H1 (cell line): ENCODE results near the gene TELO2. TPM values are rescaled to one million over a fixed set of nuclear protein-coding genes. Genes with fewer than 3 reads are reported as not detected.

Source experiments
- CTCF ChIA-PET: fragments of 300-600 bp; sonication (Branson Sonifier 250); formaldehyde crosslinking; loops from one replicate; lab custom pipeline; 2021; ENCODE audit not compliant: partially characterized antibody; lab: Charles Lee
- POLR2A ChIA-PET: fragments of 300-600 bp; sonication (Branson Sonifier 250); formaldehyde crosslinking; loops from one replicate; lab custom pipeline; 2021; ENCODE audit warnings: inconsistent platforms; ENCODE audit not compliant: partially characterized antibody; lab: Charles Lee
- DNase-seq, 2 experiments: peaks; one replicate each; pipeline versions ENCODE4 v3.0.0 to v3.0.0-alpha.2; 2010 to 2022; ENCODE audit warnings: low spot score in 2 of 2, low read depth in 1 of 2, mixed read lengths in 1 of 2
- FAIRE-seq: peaks from 2 replicates; lab custom pipeline; 2011; peaks lifted over from hg19 to GRCh38; lab: Jason Lieb, UNC
- H2AFZ ChIP-seq: 2 replicates; pipeline ENCODE4 v1.8.1; 2012; ENCODE audit warnings: low read length, inconsistent platforms
- H2AK5ac ChIP-seq: 2 replicates; pipeline ENCODE4 v1.6.1; 2013; ENCODE audit warnings: low read depth, low read length
- H2BK120ac ChIP-seq: replicated peaks from 2 replicates; pipeline ENCODE3; 2013; ENCODE audit warnings: low read depth, low read length, inconsistent platforms
- H2BK12ac ChIP-seq: 2 replicates; pipeline ENCODE4 v1.6.1; 2013; ENCODE audit warnings: low read depth, low read length
- H2BK15ac ChIP-seq: 2 replicates; pipeline ENCODE4 v1.6.1; 2013; ENCODE audit warnings: low read length
- H2BK20ac ChIP-seq: 2 replicates; pipeline ENCODE4 v1.6.1; 2013; ENCODE audit warnings: low read length
- H2BK5ac ChIP-seq: 2 replicates; pipeline ENCODE4 v1.6.1; 2013; ENCODE audit warnings: low read depth, low read length
- H3K14ac ChIP-seq: 2 replicates; pipeline ENCODE4 v1.6.1; 2013; ENCODE audit warnings: inconsistent platforms; ENCODE audit not compliant: insufficient read length
- H3K18ac ChIP-seq: 2 replicates; pipeline ENCODE4 v1.6.1; 2013; ENCODE audit warnings: low read length; ENCODE audit errors: extremely low read depth
- H3K23ac ChIP-seq: 2 replicates; pipeline ENCODE4 v1.6.1; 2013; ENCODE audit warnings: inconsistent platforms; ENCODE audit not compliant: insufficient read length
- H3K23me2 ChIP-seq: 2 replicates; pipeline ENCODE4 v1.6.1; 2013; ENCODE audit warnings: low read depth, low read length
- H3K27ac ChIP-seq: 2 replicates; pipeline ENCODE4 v1.6.1; 2011; ENCODE audit warnings: low read depth, low read length, inconsistent platforms
- H3K27me3 ChIP-seq, 4 experiments: replicated peaks in 1 of 4; 1 replicate in 1 of 4; 2 replicates in 3 of 4; pipeline versions ENCODE4 v1.6.1 to v1.8.1; 2011 to 2013; ENCODE audit warnings: low read length in 3 of 4, mild to moderate bottlenecking in 3 of 4, inconsistent platforms in 2 of 4, mixed read lengths in 2 of 4, moderate library complexity in 1 of 4; ENCODE audit not compliant: control insufficient read depth in 3 of 4, insufficient read depth in 3 of 4; ENCODE audit errors: extremely low read depth in 1 of 4
- H3K36me3 ChIP-seq, 4 experiments: 2 replicates each; pipeline versions ENCODE4 v1.6.1 to v1.8.1; 2011 to 2013; ENCODE audit warnings: mild to moderate bottlenecking in 4 of 4, low read length in 3 of 4, moderate library complexity in 2 of 4, control low read depth in 1 of 4, inconsistent platforms in 1 of 4; ENCODE audit not compliant: insufficient read depth in 4 of 4, control insufficient read depth in 2 of 4
- H3K4ac ChIP-seq: replicated peaks from 2 replicates; pipeline ENCODE3; 2013; ENCODE audit warnings: low read length, low read depth, mixed read lengths, inconsistent platforms; ENCODE audit not compliant: insufficient read length
- H3K4me1 ChIP-seq, 4 experiments: replicated peaks in 1 of 4; 1 replicate in 1 of 4; 2 replicates in 3 of 4; pipeline versions ENCODE4 v1.6.1 to v1.8.1; 2011 to 2013; ENCODE audit warnings: low read length in 3 of 4, inconsistent platforms in 2 of 4, mixed read lengths in 1 of 4; ENCODE audit not compliant: insufficient read depth in 4 of 4, control insufficient read depth in 3 of 4
- H3K4me2 ChIP-seq, 2 experiments: 2 replicates each; pipeline versions ENCODE4 v1.6.1 to v1.8.1; 2011 to 2013; ENCODE audit warnings: low read depth in 2 of 2, low read length in 2 of 2, control low read depth in 1 of 2, inconsistent platforms in 1 of 2, mild to moderate bottlenecking in 1 of 2; ENCODE audit not compliant: insufficient read depth in 1 of 2
- H3K4me3 ChIP-seq, 4 experiments: fragments of 200-600, 300-600 bp in 1 of 4; sonication (generic), shearing (Covaris generic), sonication (Bioruptor Twin) in 1 of 4; 2 replicates each; pipeline versions ENCODE4 v1.5.1 to v1.8.1; 2011 to 2016; ENCODE audit warnings: low read length in 4 of 4, low read depth in 3 of 4, control low read depth in 2 of 4, inconsistent platforms in 2 of 4, mild to moderate bottlenecking in 2 of 4, mixed read lengths in 1 of 4, moderate library complexity in 1 of 4; ENCODE audit not compliant: insufficient read depth in 2 of 4; ENCODE audit errors: extremely low read depth in 1 of 4
- H3K56ac ChIP-seq: replicated peaks from 2 replicates; pipeline ENCODE3; 2013; ENCODE audit warnings: low read depth, mild to moderate bottlenecking, mixed read lengths, low read length, inconsistent platforms; ENCODE audit not compliant: insufficient read length
- H3K79me1 ChIP-seq: 2 replicates; pipeline ENCODE4 v1.6.1; 2013; ENCODE audit warnings: low read depth, low read length, control low read depth
- H3K79me2 ChIP-seq, 2 experiments: 2 replicates each; pipeline versions ENCODE4 v1.6.1 to v1.8.1; 2012 to 2013; ENCODE audit warnings: low read length in 2 of 2, mild to moderate bottlenecking in 2 of 2, inconsistent platforms in 1 of 2; ENCODE audit not compliant: insufficient read depth in 2 of 2, control insufficient read depth in 1 of 2
- H3K9ac ChIP-seq, 4 experiments: replicated peaks in 1 of 4; 1 replicate in 1 of 4; 2 replicates in 3 of 4; pipeline versions ENCODE4 v1.6.1 to v1.8.1; 2011 to 2013; ENCODE audit warnings: low read depth in 3 of 4, low read length in 3 of 4, control low read depth in 2 of 4, mild to moderate bottlenecking in 2 of 4, moderate library complexity in 2 of 4, inconsistent platforms in 1 of 4; ENCODE audit errors: extremely low read depth in 1 of 4
- H3K9me3 ChIP-seq, 2 experiments: 2 replicates each; pipeline versions ENCODE4 v1.6.1 to v1.8.1; 2012 to 2013; ENCODE audit warnings: mild to moderate bottlenecking in 2 of 2, moderate library complexity in 2 of 2, control low read depth in 1 of 2, inconsistent platforms in 1 of 2, low read depth in 1 of 2, low read length in 1 of 2, mixed read lengths in 1 of 2; ENCODE audit not compliant: insufficient read depth in 2 of 2
- H4K20me1 ChIP-seq, 2 experiments: replicated peaks in 1 of 2; 2 replicates each; pipeline versions ENCODE3 to v1.8.1; 2011 to 2013; ENCODE audit warnings: inconsistent platforms in 2 of 2, low read length in 2 of 2, mild to moderate bottlenecking in 1 of 2; ENCODE audit not compliant: insufficient read depth in 2 of 2, control insufficient read depth in 1 of 2
- H4K5ac ChIP-seq: 2 replicates; pipeline ENCODE4 v1.6.1; 2013; ENCODE audit warnings: low read length, low read depth, mixed read lengths, inconsistent platforms; ENCODE audit not compliant: insufficient read length
- H4K8ac ChIP-seq: 2 replicates; pipeline ENCODE4 v1.8.0; 2013; ENCODE audit warnings: mild to moderate bottlenecking, moderate library complexity, low read length, inconsistent platforms; ENCODE audit not compliant: insufficient read depth; ENCODE audit errors: extremely low read depth
- H4K91ac ChIP-seq: replicated peaks from 2 replicates; pipeline ENCODE3; 2013; ENCODE audit warnings: low read length, mixed read lengths, inconsistent platforms; ENCODE audit not compliant: insufficient read length
- EGR1 ChIP-seq: IDR thresholded peaks from 2 replicates; pipeline ENCODE4 v1.6.1; 2011; ENCODE audit warnings: low read depth, low read length, borderline replicate concordance
- RFX5 ChIP-seq: IDR thresholded peaks from 2 replicates; pipeline ENCODE4 v1.6.1; 2011; ENCODE audit warnings: low read depth, low read length, improper control_type of control experiment, borderline replicate concordance
- WGBS, 2 experiments: shearing (Covaris generic) in 1 of 2; methylation state at CpG; one replicate each; pipeline versions ENCODE4 v1.1.6 to v1.1.7; 2013 to 2015; ENCODE audit warnings: low lambda C conversion rate in 2 of 2, mixed read lengths in 2 of 2, inconsistent platforms in 1 of 2, low coverage in 1 of 2, missing lambda C conversion rate in 1 of 2; ENCODE audit not compliant: insufficient replicate concordance in 2 of 2, insufficient coverage in 1 of 2, insufficient read length in 1 of 2; ENCODE audit errors: extremely low coverage in 1 of 2, missing lambda C conversion rate in 1 of 2; 5-methylcytosine and 5-hydroxymethylcytosine counted together
- polyA plus RNA-seq, 7 experiments: library from polyadenylated mRNA; depleted of rRNA in 3 of 7; stranded (reverse) in 5 of 7; unstranded in 2 of 7; fragments of >200 nt in 5 of 7; fragments of 200-250 nt in 2 of 7; gene quantifications; 1 replicate in 5 of 7; 2 replicates in 1 of 7; 4 replicates in 1 of 7; pipeline versions ENCODE4 v1.2.1 to v1.2.3, GENCODE V29; 2011 to 2013; ENCODE audit warnings: missing spikeins in 2 of 7, mixed read lengths in 2 of 7
- total RNA-seq: library from RNA; stranded (reverse); fragmentation: NEBNext Ultra II Directional; extraction: Animal tissue kit (Norgen Biotek cat#: 25700); gene quantifications from 2 replicates; pipeline ENCODE4 v1.2.1, GENCODE V29; 2021

The TELO2 gene
- total and polyA plus RNA-seq, 2 of the 8 experiments (the other 6 are each of a cell fraction or from before 2014, with no cell fraction given): 39.3 to 64.8 TPM

- peak overlapping the region; percentile 84 for H3K27ac ChIP-seq
- peak overlapping the region; percentile 72 for H4K91ac ChIP-seq
- no peak overlapping the region for H3K14ac ChIP-seq
- no peak overlapping the region for H3K18ac ChIP-seq
- H2BK15ac ChIP-seq: no peak overlapping the region
- peaks cover 0 to 12% of the 10 kb centered on the region in 2 experiments; a peak in 1 of 4 replicates for H3K79me2 ChIP-seq
- TF ChIP-seq RFX5 (peak; percentile 63; the same call in 1 of the 2 replicates), EGR1 (no peak)
- H2AFZ ChIP-seq: peak overlapping the region; percentile 96
- 0 out of 2 replicates have a peak overlapping the region, but pooled peaks have one; percentile 40 for H2BK5ac ChIP-seq
- H3K4ac ChIP-seq: no peak overlapping the region
- no peak overlapping the region for H2BK120ac ChIP-seq
- no peak for DNase-seq
- H4K5ac ChIP-seq: no peak overlapping the region
- H2BK12ac ChIP-seq: peak overlapping the region; percentile 22
- peak overlapping the region; percentile 87 for H4K8ac ChIP-seq
- WGBS, 2 experiments: 84% methylated on average over 23 of the region's 23 CpGs; no CpG with 5 or more reads in 1 of the 2 experiments
- POLR2A ChIA-PET: interaction anchor here (0.6 to 16.8 kb wide), 10 partner anchors 10 to 1899 kb away, joined by 3 to 175 read pairs (median 4); partner anchors contain the start of gene JPT2
- H3K23ac ChIP-seq: no peak overlapping the region
- no peaks in the 10 kb centered on the region for H3K9me3 ChIP-seq
- H3K56ac ChIP-seq: no peak overlapping the region
- peak overlapping the region; percentile 52 to 90 (median 72) for H3K4me3 ChIP-seq
- peaks cover 0 to 8% (median 5%) of the 10 kb centered on the region in 4 experiments; a peak in 4 of 7 replicates for H3K4me1 ChIP-seq
- peaks cover 3% of the 10 kb centered on the region in 2 experiments for H4K20me1 ChIP-seq
- peaks cover 11 to 27% (median 14%) of the 10 kb centered on the region in 4 experiments for H3K36me3 ChIP-seq
- H2BK20ac ChIP-seq: no peak overlapping the region
- H3K79me1 ChIP-seq: peaks cover 3% of the 10 kb centered on the region
- H3K27me3 ChIP-seq: no peaks in the 10 kb centered on the region
- H3K4me2 ChIP-seq: peak overlapping the region; percentile 90 to 96
- no peak for FAIRE-seq
- CTCF ChIA-PET: interaction anchor here (0.5 to 1.8 kb wide), 9 partner anchors 10 to 1169 kb away, joined by 3 to 6 read pairs (median 3); no protein-coding TSS in a partner anchor
- H3K9ac ChIP-seq: peak overlapping the region in 3 of 4 experiments; percentile 77 to 94 (median 80); a peak in 6 of 7 replicates
- H2AK5ac ChIP-seq: 0 out of 2 replicates have a peak overlapping the region, but pooled peaks have one; percentile 24
- H3K23me2 ChIP-seq: peaks cover 9% of the 10 kb centered on the region
These were observed 858 bp upstream of the TELO2 start for GRCh38 chr16:1492082-1492922.
